ENCODE measurements around the gene SHLD2. TPM values are rescaled to one million over a fixed set of nuclear protein-coding genes. Genes with fewer than 3 reads are reported as not detected.
"Not testable (repeated sequence)": the region's sequence is repeated elsewhere in the genome, so short reads cannot be mapped to it uniquely, and the experiment has no call there.

SHLD2 gene
- total and polyA plus RNA-seq, 5 donors: 7.4 to 24.6 (median 16.5) TPM

- H3K9me3 ChIP-seq (ENCODE audit: control insufficient read depth, low read length); H3K27me3 ChIP-seq (ENCODE audit: control insufficient read depth, insufficient read depth); ATAC-seq; H3K4me1 ChIP-seq (ENCODE audit: control insufficient read depth, insufficient read depth, low read length); intact Hi-C loops (cut with DNase I); H3K4me3 ChIP-seq (ENCODE audit: low read length); H3K27ac ChIP-seq (ENCODE audit: low read length); DNase-seq: not testable (repeated sequence)
- 67% methylated on average over 1 of the region's 1 CpG for WGBS
Measured at GRCh38 chr10:87118122-87118521, 23.1 kb downstream of the SHLD2 start.

GRCh38 chr10:87119029-87119428, 24.0 kb downstream of the SHLD2 start:
- ATAC-seq; intact Hi-C loops (cut with DNase I); H3K27ac ChIP-seq (ENCODE audit: low read length); H3K27me3 ChIP-seq (ENCODE audit: control insufficient read depth, insufficient read depth); H3K4me1 ChIP-seq (ENCODE audit: control insufficient read depth, insufficient read depth, low read length); DNase-seq; H3K9me3 ChIP-seq (ENCODE audit: control insufficient read depth, low read length); H3K4me3 ChIP-seq (ENCODE audit: low read length): not testable (repeated sequence)
- WGBS: 89% methylated on average over 1 of the region's 1 CpG

- 91% methylated on average over 3 of the region's 4 CpGs for WGBS
- intact Hi-C loops (cut with DNase I); ATAC-seq: not testable (repeated sequence)
Measured at GRCh38 chr10:87123351-87123750, 28.3 kb downstream of the SHLD2 start.

GRCh38 chr10:87127048-87127447, 32.0 kb downstream of the SHLD2 start:
- ATAC-seq; DNase-seq; H3K4me3 ChIP-seq (ENCODE audit: low read length); H3K4me1 ChIP-seq (ENCODE audit: control insufficient read depth, insufficient read depth, low read length); H3K27ac ChIP-seq (ENCODE audit: low read length); H3K27me3 ChIP-seq (ENCODE audit: control insufficient read depth, insufficient read depth); H3K9me3 ChIP-seq (ENCODE audit: control insufficient read depth, low read length); intact Hi-C loops (cut with DNase I): not testable (repeated sequence)
- WGBS: 100% methylated on average over 1 of the region's 2 CpGs

More at GRCh38 chr10:87123351-87123750, 28.3 kb downstream of the SHLD2 start:
- H3K27me3 ChIP-seq (ENCODE audit: control insufficient read depth, insufficient read depth); H3K4me3 ChIP-seq (ENCODE audit: low read length); H3K9me3 ChIP-seq (ENCODE audit: control insufficient read depth, low read length); H3K27ac ChIP-seq (ENCODE audit: low read length); DNase-seq; H3K4me1 ChIP-seq (ENCODE audit: control insufficient read depth, insufficient read depth, low read length): not testable (repeated sequence)

GRCh38 chr10:87127607-87128156, 32.7 kb downstream of the SHLD2 start:
- 81% methylated on average over 2 of the region's 3 CpGs for WGBS
- H3K27ac ChIP-seq (ENCODE audit: low read length); H3K4me3 ChIP-seq (ENCODE audit: low read length); H3K27me3 ChIP-seq (ENCODE audit: control insufficient read depth, insufficient read depth); H3K9me3 ChIP-seq (ENCODE audit: control insufficient read depth, low read length); ATAC-seq; DNase-seq; H3K4me1 ChIP-seq (ENCODE audit: control insufficient read depth, insufficient read depth, low read length); intact Hi-C loops (cut with DNase I): not testable (repeated sequence)

GRCh38 chr10:87132176-87132575, 37.2 kb downstream of the SHLD2 start:
- H3K27me3 ChIP-seq (ENCODE audit: control insufficient read depth, insufficient read depth); intact Hi-C loops (cut with DNase I); H3K4me3 ChIP-seq (ENCODE audit: low read length); DNase-seq; H3K27ac ChIP-seq (ENCODE audit: low read length); H3K4me1 ChIP-seq (ENCODE audit: control insufficient read depth, insufficient read depth, low read length); ATAC-seq; H3K9me3 ChIP-seq (ENCODE audit: control insufficient read depth, low read length): not testable (repeated sequence)

GRCh38 chr10:87133936-87134335, 38.9 kb downstream of the SHLD2 start:
- H3K4me3 ChIP-seq (ENCODE audit: low read length); intact Hi-C loops (cut with DNase I); H3K4me1 ChIP-seq (ENCODE audit: control insufficient read depth, insufficient read depth, low read length); DNase-seq; H3K27me3 ChIP-seq (ENCODE audit: control insufficient read depth, insufficient read depth); H3K27ac ChIP-seq (ENCODE audit: low read length); H3K9me3 ChIP-seq (ENCODE audit: control insufficient read depth, low read length); ATAC-seq: not testable (repeated sequence)
- 88% methylated on average over 2 of the region's 2 CpGs for WGBS

- H3K27ac ChIP-seq (ENCODE audit: low read length); H3K9me3 ChIP-seq (ENCODE audit: control insufficient read depth, low read length); DNase-seq; H3K4me3 ChIP-seq (ENCODE audit: low read length); intact Hi-C loops (cut with DNase I); H3K27me3 ChIP-seq (ENCODE audit: control insufficient read depth, insufficient read depth); H3K4me1 ChIP-seq (ENCODE audit: control insufficient read depth, insufficient read depth, low read length): not testable (repeated sequence)
- ATAC-seq: peak; percentile 66 to 85
- WGBS: 75% methylated on average over 2 of the region's 2 CpGs
Measured at GRCh38 chr10:87134440-87134839, 39.4 kb downstream of the SHLD2 start.

- H3K27ac ChIP-seq (ENCODE audit: low read length); DNase-seq; H3K4me1 ChIP-seq (ENCODE audit: control insufficient read depth, insufficient read depth, low read length); ATAC-seq; intact Hi-C loops (cut with DNase I); H3K4me3 ChIP-seq (ENCODE audit: low read length); H3K27me3 ChIP-seq (ENCODE audit: control insufficient read depth, insufficient read depth); H3K9me3 ChIP-seq (ENCODE audit: control insufficient read depth, low read length): not testable (repeated sequence)
Measured at GRCh38 chr10:87137478-87137877, 42.5 kb downstream of the SHLD2 start.

GRCh38 chr10:87142230-87143108, 47.5 kb downstream of the SHLD2 start:
- peak in 1 of 2 donors; percentile 56 for ATAC-seq
- not testable (repeated sequence) for H3K27ac ChIP-seq (ENCODE audit: low read length); H3K4me3 ChIP-seq (ENCODE audit: low read length)

GRCh38 chr10:87143109-87143418, 48.1 kb downstream of the SHLD2 start:
- ATAC-seq; H3K4me1 ChIP-seq (ENCODE audit: control insufficient read depth, insufficient read depth, low read length); intact Hi-C loops (cut with DNase I); H3K27ac ChIP-seq (ENCODE audit: low read length); H3K27me3 ChIP-seq (ENCODE audit: control insufficient read depth, insufficient read depth); H3K9me3 ChIP-seq (ENCODE audit: control insufficient read depth, low read length); H3K4me3 ChIP-seq (ENCODE audit: low read length); DNase-seq: not testable (repeated sequence)
- WGBS: 83% methylated on average over 6 of the region's 6 CpGs

More at GRCh38 chr10:87142230-87143108, 47.5 kb downstream of the SHLD2 start:
- DNase-seq; H3K9me3 ChIP-seq (ENCODE audit: control insufficient read depth, low read length); H3K4me1 ChIP-seq (ENCODE audit: control insufficient read depth, insufficient read depth, low read length); intact Hi-C loops (cut with DNase I); H3K27me3 ChIP-seq (ENCODE audit: control insufficient read depth, insufficient read depth): not testable (repeated sequence)
- 48% methylated on average over 5 of the region's 5 CpGs for WGBS

All from right cardiac atrium (tissue), 5 donors.